ENCODE data around the gene MPRIP.

DNA sequence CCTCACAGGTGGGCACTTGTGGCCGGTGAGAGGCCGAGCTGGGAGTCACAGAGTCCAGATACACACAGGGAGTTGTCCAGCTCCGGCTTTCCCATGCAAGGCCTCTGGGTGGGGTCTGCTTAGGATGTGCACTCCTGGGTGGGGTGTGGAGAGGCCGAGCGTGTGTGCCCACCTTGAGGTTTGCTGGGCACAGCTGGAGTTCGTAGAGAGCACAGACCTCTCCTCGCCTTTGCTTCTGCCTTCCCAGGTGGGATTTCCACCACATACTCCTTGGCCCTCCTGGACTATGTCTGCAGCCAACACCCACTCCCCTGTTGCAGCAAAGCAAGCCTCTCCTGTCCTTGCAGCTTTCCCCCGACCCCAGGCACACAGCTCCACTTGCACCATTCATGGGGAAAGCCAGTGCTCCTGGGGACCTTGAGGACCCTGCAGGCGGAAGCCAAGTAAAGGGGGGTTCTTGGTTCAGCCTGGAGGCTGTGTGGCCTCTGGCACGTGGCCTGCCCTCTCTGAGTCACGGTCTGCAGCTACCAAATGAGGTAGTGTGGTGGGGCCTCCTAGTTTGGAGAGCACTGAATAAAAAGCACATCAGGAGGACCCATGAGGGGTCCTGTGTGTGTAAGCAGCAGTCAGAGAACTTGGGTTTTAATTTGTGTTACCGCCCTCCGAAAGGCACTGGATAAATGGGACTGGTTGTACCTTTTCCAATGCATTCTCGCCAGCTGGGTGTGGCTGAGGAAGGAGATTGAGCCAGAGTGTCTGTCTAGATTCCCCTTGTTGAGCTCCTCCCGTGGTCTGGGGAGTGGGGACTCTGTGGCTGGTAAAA lies 31.5 kb downstream of the MPRIP start:
- TF ChIP-seq, protein P1, sequence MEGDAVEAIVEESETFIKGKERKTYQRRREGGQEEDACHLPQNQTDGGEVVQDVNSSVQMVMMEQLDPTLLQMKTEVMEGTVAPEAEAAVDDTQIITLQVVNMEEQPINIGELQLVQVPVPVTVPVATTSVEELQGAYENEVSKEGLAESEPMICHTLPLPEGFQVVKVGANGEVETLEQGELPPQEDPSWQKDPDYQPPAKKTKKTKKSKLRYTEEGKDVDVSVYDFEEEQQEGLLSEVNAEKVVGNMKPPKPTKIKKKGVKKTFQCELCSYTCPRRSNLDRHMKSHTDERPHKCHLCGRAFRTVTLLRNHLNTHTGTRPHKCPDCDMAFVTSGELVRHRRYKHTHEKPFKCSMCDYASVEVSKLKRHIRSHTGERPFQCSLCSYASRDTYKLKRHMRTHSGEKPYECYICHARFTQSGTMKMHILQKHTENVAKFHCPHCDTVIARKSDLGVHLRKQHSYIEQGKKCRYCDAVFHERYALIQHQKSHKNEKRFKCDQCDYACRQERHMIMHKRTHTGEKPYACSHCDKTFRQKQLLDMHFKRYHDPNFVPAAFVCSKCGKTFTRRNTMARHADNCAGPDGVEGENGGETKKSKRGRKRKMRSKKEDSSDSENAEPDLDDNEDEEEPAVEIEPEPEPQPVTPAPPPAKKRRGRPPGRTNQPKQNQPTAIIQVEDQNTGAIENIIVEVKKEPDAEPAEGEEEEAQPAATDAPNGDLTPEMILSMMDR (IDR thresholded peaks at IDR 0.05) = no peak
- TF ChIP-seq POLR2A (IDR thresholded peaks at IDR 0.05) = no peak
